Adipose tissue (tissue), 3 donors: ENCODE data around the gene WDR1. TPM values are rescaled to one million over a fixed set of nuclear protein-coding genes. Genes with fewer than 3 reads are reported as not detected.

Experiments used
- H3K27ac ChIP-seq: one replicate; pipeline ENCODE4 v1.5.1; 2013; ENCODE audit warnings: low read depth, low read length
- WGBS, 3 donors: extraction: QIAGEN DNeasy Blood & Tissue Kit; methylation state at CpG; one replicate each; pipeline ENCODE4 v1.1.7; 2013; 5-methylcytosine and 5-hydroxymethylcytosine counted together
- polyA plus RNA-seq, 3 donors: library from polyadenylated mRNA; stranded (reverse); fragments of 200-250 nt; gene quantifications; one replicate each; pipeline ENCODE4 v1.2.3, GENCODE V29; 2013
- donor health status: healthy with polysubstance abuse.
- donor health status: Bipolar disorder and iron deficiency.
- donor health status: healthy.

WDR1 gene
- polyA plus RNA-seq, 3 donors: 52.1 to 153 (median 90.1) TPM

DNA sequence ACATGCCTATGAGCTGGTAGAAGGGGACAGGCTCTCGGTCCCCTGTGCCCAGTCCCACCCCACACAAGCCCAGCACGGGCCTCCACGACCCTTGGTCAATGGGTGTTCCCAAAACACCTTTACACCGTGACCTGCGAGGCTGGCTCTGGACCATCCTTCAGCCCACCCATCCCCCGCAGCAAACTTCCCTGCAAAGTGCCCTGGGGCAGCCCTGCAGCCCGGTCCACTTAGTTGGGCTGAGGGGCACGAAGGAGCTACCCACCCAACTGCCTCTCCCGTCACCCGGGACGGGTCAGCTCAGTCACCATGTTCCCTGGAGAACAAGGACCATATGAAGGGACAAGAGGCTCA, 23.4 kb downstream of the WDR1 start:
- no peak overlapping the region for H3K27ac ChIP-seq
- 77 to 93% (median 79%) methylated on average over 11 of the region's 11 CpGs for WGBS, 3 donors

DNA sequence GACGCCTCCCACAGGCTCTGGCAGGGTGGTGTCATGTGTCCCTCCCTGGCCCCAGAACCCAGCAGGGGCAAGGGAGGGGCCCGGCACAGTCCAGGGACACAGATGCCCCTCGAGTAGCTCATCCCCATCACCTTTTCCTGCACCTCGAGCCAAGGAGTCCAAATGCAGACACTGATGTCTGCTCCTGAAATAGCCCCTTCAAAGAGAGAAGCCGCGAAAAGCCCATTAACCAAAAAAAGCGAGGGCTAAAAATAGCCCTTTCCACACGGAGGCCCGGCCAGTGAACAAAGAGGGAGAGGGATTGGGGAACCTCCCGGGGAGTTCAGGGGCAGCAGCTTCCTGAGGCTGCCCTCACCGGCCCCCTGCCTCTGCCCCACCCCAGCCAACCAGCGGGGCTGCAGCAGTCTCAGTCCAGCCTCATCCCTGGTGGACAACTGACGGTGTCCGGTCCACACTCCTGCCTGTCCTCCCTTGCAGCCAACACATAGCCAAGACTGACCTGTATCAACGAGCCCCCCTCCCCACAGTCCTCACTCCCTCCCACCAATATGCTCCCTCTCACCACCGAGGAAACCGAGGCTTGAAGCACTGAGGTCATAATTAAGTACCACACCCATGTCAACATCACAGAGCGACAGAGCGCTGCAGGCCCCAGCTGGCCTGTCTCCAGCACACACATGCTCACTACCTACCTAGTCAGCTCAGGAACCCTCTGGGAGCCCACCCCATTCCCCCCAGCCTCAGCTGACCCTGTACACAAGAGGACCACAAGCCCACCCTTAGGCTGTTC, 23.9 kb downstream of the WDR1 start:
- WGBS, 3 donors: 38 to 70% (median 45%) methylated on average over 19 of the region's 19 CpGs
- H3K27ac ChIP-seq: no peak overlapping the region

DNA sequence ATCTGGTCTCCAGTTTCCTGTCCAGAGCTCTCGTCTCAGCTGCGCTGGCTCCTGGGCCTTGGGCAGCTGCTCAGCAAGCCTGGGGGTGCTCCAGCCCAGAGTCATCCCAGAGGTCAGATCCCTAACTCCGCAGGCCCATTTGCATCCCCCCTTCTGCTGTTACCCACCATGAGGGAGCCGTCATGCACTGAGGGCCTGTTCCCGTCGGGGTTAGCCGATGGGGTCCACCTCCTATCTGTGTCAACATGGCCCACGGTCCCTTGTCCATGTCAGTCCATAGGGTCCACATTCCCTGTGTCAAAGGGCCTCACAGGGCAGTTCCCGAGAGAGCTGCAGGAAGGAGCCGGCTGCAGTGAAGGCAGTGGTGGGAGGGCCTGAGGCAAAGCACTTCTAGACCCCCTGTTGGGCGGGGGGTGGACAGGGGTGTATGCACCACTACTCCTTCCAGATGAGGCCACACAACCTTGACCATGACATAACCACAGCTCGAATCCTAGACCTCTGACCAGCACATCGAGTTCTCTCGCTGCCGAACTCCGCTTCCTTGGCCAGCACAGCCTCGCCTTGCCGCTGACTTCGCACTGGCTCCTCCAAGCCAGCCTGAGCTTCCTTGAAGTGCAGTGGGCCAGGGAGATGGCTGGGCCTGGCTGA, 24.9 kb downstream of the WDR1 start:
- no peak overlapping the region for H3K27ac ChIP-seq
- WGBS, 3 donors: 93 to 96% (median 93%) methylated on average over 19 of the region's 19 CpGs

DNA sequence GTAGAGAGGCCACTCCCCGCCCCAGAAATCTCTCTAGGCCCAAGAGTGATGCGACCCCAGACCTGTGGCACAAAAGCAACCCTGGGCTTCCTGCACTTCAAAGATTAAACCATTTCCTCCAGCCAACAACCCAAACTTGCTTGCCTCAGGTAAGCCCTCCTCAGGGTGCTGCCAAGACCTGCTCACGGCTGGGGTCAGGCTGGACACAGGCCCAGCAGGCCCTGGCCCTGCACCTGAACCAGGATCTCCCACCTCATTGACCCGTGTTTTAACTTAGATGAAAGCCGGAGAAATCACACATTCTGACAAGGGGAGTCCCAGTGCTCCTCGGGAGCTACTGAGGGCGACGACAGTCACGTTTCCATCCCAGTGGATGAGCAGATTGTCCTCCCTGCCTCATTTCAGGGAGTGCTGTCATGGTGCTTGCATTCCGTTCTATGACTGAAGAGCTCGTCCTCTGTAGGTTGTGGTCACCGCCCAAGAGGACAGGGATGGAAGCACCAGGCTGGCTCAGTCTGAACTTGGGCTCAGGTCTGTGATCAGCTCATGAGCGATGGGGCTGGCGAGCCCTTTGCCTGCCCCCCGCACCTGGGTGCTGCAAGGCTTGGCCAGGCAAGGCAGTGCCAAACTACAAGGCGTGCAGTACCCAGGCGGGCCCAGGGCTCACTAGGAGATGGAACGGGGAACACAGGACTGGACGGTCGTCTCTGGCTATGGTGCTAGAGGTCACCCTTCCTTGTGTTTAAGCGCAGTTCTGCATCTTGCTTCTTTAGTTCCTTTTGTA, 25.9 kb downstream of the WDR1 start:
- WGBS, 3 donors: 92 to 95% (median 93%) methylated on average over 21 of the region's 21 CpGs
- H3K27ac ChIP-seq: no peak overlapping the region

DNA sequence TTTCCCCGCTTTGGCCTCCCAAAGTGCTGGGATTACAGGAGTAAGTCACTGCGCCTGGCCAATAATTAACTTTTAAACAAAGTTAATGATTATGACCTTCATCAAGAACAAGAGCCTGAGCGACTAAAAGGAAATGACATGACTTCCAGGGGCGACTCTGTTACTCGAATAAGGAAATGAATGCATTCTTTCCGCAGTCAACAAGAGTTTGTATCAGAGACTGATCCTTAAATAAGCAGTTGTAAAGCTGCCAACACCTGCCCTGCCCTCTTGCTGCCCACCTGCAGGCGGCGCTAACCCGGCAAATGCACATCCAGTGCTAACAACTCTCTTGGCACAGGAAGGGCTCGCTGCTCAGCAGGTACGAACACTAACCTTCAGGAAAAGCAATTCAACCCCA, 27.3 kb downstream of the WDR1 start:
- H3K27ac ChIP-seq: no peak overlapping the region
- WGBS, 3 donors: 32 to 74% (median 73%) methylated on average over 11 of the region's 11 CpGs

DNA sequence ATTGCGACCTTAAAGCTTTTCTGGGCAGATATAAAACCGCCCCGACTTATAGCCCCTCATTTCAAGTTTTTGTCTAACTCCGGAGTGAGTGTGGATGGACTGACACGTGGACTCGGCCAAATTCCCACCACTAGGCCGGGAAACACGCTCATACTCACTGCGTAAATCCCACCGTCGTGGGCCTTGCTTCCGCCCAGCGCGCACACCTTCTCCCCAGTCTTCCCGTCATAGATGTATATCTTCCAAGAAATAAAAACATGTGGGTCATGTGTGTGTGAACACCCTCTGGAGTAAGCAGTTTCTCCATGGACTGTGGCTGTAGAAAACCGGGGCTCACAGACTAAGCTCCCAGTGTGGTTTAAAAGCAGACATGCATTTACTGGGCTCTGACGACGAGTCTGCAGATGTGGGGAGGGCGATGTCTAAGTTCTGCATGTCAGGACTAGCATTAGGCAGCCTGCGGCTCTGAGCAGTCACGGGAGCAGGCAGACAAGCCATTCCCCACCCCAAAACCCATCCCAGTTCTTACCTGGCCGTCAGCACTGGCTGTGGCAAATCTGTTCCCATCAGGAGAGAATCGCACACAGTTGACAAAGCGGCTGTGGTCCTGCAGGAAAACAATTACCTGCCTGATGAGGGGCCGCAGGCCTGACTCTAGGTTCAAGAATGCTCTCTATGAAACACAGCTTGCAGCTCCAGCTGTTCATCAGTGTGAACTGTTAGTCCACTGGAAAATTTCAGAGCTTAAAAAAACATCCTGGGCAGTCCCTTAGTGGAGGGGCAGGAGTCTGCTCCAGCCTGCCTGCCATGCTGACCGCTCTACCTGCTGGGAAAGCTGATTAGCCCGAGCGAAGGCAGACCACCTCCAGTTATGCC, 28.2 kb downstream of the WDR1 start:
- H3K27ac ChIP-seq: no peak overlapping the region
- 86 to 92% (median 91%) methylated on average over 28 of the region's 28 CpGs for WGBS, 3 donors

DNA sequence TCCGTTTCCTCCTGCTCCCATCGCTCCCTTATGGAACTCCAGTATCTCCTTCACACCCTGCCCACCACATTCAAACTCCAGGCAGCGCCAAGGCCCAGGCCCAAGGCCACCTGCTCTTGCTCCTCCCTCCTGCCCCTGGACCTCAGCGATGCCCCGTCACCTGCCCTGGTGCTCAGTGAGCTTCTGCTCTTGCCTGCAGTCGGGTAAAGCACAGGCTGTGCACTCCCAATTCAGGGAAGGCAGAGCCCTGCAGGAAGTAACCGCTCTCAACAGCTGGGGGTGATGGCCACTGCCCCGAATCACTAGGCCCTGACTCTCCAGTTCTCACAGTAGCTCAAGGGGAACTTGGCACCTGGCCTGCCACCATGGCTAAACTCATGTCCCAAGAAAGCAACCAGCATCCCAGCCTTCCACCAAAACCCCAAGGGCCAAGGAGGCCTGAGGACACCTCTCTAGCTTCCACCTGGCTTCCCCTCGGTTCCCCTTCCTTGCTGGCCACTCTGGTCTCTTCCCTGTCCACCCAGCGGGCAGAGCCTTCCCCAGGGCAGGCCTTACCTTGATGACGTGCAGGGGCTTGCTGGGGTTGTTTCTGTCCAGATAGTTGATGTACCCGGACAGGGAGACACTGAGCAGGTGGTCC, 29.3 kb downstream of the WDR1 start:
- no peak overlapping the region for H3K27ac ChIP-seq
- 96 to 97% (median 96%) methylated on average over 12 of the region's 12 CpGs for WGBS, 3 donors

DNA sequence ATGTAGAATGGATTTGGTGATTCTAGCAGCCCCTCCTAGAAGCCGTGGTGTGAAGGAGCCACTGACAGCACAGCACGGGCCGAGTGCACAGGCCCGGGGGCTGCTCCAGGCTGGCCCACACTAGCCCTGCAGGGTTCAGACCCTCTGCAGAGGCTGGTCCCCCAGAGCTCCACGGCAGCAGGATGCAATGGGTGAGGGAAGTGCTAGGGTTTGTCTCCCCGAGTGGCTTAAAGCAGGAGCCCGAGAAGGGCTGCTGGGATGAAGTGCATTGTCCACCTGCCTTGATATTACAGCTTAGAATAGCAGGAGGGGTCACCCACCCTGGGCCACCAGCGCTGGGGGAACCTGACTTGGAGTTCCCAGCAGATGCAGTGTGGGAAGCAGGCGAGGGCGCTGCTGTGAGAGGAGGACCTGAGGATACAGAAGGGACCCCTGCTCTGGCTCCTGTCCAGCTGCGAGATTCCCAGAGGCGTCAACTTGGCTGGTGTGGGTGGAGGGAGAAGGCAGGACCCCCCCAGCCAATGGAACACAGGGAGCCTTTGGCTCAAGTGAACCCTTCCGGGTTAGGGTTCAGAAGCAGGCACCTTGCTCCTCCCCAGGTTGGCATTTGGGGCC, 30.0 kb downstream of the WDR1 start:
- WGBS, 3 donors: 90 to 93% (median 92%) methylated on average over 13 of the region's 13 CpGs
- H3K27ac ChIP-seq: no peak overlapping the region

DNA sequence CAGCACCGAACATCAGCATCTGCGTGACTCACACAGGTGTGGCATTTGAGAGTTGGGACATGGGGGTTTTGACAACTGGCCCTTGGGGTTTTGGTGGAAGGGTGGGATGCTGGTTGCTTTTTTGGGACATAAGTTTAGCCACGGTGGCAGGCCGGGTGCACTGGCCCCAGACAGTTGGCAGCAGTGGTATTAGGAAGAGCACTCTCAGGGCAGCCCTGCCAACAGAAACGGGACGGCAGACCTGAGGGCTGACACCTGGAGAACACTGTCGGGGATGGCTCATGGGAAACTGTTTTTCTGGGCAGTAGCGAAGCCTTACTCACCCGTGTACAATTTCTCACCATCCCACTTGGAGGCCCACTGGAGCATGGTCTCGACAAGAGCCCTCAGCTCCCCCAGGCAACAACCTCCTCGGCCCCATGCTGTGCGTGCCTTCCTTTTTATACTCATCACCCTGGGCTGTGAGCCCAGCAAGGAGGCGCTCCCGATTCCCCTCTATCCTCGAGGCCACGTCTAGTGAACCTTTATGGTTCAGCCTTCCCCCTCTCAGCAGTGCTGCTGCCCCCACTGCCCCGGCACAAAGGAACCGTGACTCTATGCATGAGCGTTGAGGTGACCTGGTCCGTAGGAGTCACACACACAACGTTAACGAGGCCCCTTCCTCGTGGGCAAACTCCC, 30.6 kb downstream of the WDR1 start:
- no peak overlapping the region for H3K27ac ChIP-seq
- WGBS, 3 donors: 88 to 92% (median 91%) methylated on average over 23 of the region's 23 CpGs

DNA sequence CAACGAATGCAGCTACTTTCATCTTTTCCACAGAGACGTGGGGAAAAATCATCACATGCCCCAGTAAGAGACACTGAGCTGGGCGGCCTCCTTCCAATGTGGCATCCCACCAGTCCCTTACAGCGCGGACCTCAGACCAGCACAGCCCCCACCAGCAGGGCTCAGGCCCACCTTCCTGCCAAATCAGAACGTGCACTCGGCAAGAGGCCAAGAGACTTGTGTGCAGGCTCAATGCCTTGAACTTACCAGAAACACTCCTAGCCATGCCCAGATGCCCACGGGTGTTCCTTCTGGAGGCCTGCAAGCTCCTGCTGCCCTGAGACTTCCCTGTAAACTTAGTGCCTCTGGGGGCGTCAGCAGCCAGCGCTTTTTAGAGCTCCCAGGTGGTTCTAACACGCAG, 31.2 kb downstream of the WDR1 start:
- 90 to 91% (median 90%) methylated on average over 11 of the region's 11 CpGs for WGBS, 3 donors
- no peak overlapping the region for H3K27ac ChIP-seq

DNA sequence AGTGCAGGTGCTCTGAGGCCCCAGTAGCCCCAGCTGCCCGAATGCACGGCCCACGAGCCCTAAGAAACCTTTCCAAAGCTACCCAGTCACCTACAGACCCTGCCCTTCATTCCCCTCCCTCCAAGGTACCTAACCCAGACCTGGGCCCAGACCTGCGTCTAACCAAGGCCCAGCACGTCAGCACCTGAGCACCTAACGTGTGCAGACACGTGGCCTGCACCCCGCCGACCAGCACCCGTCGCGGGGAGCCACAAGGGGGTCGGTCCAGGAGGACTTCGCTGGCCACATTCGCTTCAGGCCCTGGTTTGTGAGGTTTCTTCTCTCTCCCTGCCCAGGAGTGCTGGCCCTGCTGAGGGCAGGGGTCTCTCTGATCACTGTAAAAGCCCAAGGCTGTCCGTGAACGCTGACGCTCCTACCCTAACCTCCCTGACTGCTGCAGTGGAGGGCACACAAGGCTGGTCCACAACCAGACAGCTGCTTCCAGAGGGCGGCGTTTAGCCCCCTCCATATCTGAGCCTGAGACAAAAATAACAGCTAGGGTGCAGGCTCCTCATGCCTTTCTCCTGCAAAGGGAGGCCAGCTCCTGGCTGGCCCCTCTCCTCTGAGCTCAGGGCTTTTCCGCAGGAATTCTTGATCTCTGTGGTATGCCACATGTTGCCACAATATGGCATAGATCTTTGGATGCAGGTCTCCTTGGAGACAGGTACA, 31.8 kb downstream of the WDR1 start:
- H3K27ac ChIP-seq: no peak overlapping the region
- WGBS, 3 donors: 91 to 95% (median 93%) methylated on average over 20 to 21 of the region's 21 CpGs

DNA sequence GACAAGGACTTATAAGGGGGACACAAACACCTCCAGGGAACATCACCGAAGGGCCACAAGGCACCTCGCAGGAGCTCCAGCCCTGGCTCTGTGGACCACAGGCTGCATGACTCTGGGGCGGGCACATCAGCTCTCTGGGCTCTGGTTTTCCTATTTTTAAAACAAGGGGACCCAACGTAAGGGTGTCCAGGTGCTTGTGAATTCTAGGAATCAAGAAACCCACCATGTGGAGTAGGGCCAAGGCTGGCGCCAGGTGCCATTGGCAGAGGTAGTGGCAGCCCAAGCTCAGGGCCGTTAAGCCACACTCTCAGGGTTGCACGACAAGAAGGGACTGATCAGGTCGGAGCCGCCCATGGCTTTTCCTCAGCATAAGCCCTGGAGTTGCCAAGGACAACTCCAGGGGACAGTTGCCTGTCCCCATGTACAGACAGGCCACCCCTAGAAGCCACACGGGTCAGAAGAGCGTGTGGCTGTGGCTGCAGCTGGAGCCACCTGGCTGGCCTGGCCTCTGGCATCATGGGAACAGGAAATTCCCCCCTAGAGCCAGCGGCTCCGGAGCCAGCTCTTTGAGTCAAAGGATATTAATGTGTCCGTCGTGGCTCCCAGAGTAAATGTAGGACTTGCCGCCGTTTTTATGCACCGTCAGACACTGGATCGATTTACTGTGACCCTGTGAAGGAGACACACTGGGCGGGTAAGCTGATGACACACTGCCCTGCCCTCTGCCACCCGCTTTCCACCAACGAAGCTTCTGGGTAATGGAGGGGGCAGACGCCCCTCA, 32.5 kb downstream of the WDR1 start:
- WGBS, 3 donors: 81 to 83% (median 81%) methylated on average over 23 of the region's 23 CpGs
- H3K27ac ChIP-seq: no peak overlapping the region

DNA sequence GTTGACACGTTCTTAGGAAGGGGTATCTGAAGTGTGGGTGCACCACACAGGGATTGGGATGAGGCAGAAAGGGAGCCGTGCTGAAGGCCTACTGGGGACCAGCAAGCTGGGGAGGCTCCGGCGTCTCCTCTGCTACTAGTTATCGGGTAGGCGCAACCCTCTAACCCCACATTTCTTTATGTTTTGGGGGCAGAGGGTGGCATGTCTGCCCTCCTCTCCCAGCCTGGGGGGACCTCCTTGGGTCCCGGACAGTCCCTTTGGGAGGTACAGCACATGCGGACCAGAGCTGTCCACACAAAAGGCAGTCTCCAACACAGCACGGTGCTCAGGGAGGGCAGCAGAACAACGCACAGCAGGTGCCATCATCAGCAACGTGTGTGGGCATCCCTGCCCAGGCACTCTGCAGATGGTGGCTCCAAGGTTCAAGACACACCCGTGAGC, 33.2 kb downstream of the WDR1 start:
- H3K27ac ChIP-seq: no peak overlapping the region
- WGBS, 3 donors: 90 to 95% (median 94%) methylated on average over 12 of the region's 12 CpGs

DNA sequence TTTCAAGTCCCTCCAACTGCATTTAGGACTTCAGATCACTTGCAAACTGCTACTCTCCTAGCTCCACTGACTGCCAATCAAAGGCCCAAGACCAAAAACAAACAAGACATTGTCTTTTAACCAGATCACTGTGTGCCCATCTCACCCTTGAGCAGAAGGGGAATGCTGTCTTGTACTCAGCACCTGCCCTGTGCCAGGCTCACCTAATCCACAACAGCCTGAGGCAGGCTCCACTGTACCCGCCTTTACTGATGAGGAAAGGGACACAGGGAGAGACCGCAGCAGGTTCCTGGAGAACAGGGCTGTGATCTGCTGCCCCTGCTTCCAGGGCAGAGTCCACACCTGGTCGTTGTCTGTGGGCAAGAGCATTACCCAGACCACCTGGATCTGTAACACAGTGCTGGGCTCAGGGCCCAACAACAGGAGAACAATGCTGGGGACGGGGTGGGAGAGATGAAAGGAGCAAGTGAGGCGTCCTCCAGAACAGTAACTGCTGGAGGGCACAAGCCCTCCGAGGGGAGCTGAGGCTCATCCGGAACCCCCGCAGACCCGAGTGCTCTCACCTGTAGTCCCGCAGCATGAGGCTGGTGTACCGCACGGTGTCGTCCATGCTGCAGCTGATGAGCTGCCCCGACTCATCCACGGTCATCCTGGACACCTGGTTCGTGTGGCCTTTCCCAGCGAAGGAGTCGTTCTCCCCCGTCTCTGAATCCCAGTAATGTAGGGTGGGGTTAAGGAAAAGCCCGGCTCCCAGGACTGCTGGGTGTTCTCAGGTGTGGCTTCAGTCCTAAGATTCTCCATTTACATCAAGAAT, 33.9 kb downstream of the WDR1 start:
- H3K27ac ChIP-seq: no peak overlapping the region
- 92 to 95% (median 95%) methylated on average over 20 of the region's 20 CpGs for WGBS, 3 donors

DNA sequence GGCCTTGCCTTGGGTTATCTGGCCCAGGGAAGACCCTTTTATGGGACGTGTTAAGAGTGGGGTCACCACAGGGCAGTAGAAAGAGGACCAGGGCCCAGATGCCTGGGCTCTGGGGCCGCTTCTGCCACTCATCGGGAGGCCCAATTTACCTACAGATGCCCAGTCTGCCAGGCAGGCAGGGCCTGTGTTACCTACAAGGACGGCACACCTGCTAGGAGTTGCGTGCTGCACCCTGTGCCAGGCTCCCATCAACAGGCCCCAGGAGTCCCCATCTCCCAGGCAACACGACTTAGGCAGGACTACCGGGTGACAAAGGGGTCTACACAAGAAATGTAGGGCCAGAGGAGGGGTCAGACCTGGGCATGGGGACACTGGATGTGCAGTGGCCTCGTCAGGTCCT, 34.6 kb downstream of the WDR1 start:
- no peak overlapping the region for H3K27ac ChIP-seq
- WGBS, 3 donors: 79 to 99% (median 96%) methylated on average over 8 of the region's 8 CpGs
